Measurements from ENCODE around the gene SLC30A1. TPM values are rescaled to one million over a fixed set of nuclear protein-coding genes. Genes with fewer than 3 reads are reported as not detected.

Gene SLC30A1
- total RNA-seq, 4 donors from 2014 or later = 1.3 to 3.0 (median 2.1) TPM

DNA sequence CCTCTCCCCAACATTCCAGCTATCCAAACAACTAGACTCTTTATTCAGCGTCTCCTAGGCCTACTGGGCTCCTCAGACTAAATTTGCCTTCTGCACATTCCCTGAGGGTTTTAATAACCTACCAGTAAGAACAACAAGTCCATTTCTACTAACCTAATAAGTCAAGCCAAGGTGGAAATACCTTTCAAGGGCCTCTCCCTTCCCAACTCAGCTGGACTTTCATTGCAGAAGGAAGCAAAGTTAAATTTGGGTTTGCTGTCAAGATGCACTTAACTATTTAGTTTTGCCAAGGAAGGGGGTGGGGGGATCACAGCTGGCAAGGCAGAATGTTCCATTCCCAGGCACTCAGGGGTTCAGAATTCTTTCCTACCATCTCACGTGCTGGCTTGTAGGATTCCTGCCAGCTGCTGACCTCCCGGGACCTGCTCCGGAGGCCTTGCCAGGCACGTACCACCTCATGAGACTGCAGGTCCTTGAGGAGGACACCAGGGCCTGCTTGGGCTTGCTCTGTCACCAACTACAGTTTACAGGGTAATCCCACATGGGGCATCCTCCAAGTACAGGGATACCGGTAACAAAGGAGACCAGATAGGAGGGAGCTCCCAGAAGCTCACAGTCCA lies 29.8 kb downstream of the SLC30A1 start:
- intact Hi-C loops (cut with DNase I; ENCODE audit: low total_unique reads) (no loop called here), in situ Hi-C loops (cut with MboI; ENCODE audit: low sequenced_read_pairs in 4 of 4) (no loop called here)
- ATAC-seq = no peak
- no peak overlapping the region for H3K27ac ChIP-seq
- no peak overlapping the region for H3K4me3 ChIP-seq
- H3K36me3 ChIP-seq = no peaks in the 10 kb centered on the region
- no peaks in the 10 kb centered on the region for H3K4me1 ChIP-seq
- no peak for DNase-seq
- no peaks in the 10 kb centered on the region for H3K9me3 ChIP-seq
- TF ChIP-seq, protein P1, sequence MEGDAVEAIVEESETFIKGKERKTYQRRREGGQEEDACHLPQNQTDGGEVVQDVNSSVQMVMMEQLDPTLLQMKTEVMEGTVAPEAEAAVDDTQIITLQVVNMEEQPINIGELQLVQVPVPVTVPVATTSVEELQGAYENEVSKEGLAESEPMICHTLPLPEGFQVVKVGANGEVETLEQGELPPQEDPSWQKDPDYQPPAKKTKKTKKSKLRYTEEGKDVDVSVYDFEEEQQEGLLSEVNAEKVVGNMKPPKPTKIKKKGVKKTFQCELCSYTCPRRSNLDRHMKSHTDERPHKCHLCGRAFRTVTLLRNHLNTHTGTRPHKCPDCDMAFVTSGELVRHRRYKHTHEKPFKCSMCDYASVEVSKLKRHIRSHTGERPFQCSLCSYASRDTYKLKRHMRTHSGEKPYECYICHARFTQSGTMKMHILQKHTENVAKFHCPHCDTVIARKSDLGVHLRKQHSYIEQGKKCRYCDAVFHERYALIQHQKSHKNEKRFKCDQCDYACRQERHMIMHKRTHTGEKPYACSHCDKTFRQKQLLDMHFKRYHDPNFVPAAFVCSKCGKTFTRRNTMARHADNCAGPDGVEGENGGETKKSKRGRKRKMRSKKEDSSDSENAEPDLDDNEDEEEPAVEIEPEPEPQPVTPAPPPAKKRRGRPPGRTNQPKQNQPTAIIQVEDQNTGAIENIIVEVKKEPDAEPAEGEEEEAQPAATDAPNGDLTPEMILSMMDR (IDR thresholded peaks at IDR 0.05 in 4 of 5, conservative IDR thresholded peaks at IDR 0.05 in 1 of 5) = no peak
- no peak for TF ChIP-seq POLR2A (IDR thresholded peaks at IDR 0.05)
- H3K27me3 ChIP-seq = no peaks in the 10 kb centered on the region

- DNase-seq (no peak), ATAC-seq (no peak)
- H3K4me3 ChIP-seq = no peak overlapping the region
- intact Hi-C loops (cut with DNase I; ENCODE audit: low total_unique reads) = no loop called here
- no peaks in the 10 kb centered on the region for H3K27me3 ChIP-seq
- TF ChIP-seq, protein P1 (IDR thresholded peaks at IDR 0.05 in 4 of 5, conservative IDR thresholded peaks at IDR 0.05 in 1 of 5) = no peak
- TF ChIP-seq POLR2A (IDR thresholded peaks at IDR 0.05) = no peak
- no peak overlapping the region for H3K27ac ChIP-seq
- H3K4me1 ChIP-seq = no peaks in the 10 kb centered on the region
- no peaks in the 10 kb centered on the region for H3K9me3 ChIP-seq
- in situ Hi-C loops (cut with MboI; ENCODE audit: low sequenced_read_pairs in 4 of 4) = no loop called here
- H3K36me3 ChIP-seq = no peaks in the 10 kb centered on the region
These were observed 30.5 kb downstream of the SLC30A1 start for GRCh38 chr1:211548321-211549091.

GRCh38 chr1:211547710-211548109 lies 31.3 kb downstream of the SLC30A1 start:
- no peaks in the 10 kb centered on the region for H3K27me3 ChIP-seq
- in situ Hi-C loops (cut with MboI; ENCODE audit: low sequenced_read_pairs in 4 of 4) = no loop called here
- ATAC-seq (no peak), DNase-seq (no peak)
- no peak overlapping the region for H3K4me3 ChIP-seq
- no peaks in the 10 kb centered on the region for H3K4me1 ChIP-seq
- H3K9me3 ChIP-seq = no peaks in the 10 kb centered on the region
- TF ChIP-seq POLR2A (IDR thresholded peaks at IDR 0.05) = no peak
- TF ChIP-seq, protein P1 (IDR thresholded peaks at IDR 0.05 in 4 of 5, conservative IDR thresholded peaks at IDR 0.05 in 1 of 5) = no peak
- intact Hi-C loops (cut with DNase I; ENCODE audit: low total_unique reads) = no loop called here
- no peak overlapping the region for H3K27ac ChIP-seq
- no peaks in the 10 kb centered on the region for H3K36me3 ChIP-seq

- Histone ChIP-seq H3K9me3 (no peaks in the 10 kb centered on the region), H3K27me3 (no peaks in the 10 kb centered on the region), H3K27ac (no peak overlapping the region), H3K4me1 (no peaks in the 10 kb centered on the region), H3K36me3 (no peaks in the 10 kb centered on the region), H3K4me3 (no peak overlapping the region)
- intact Hi-C loops (cut with DNase I; ENCODE audit: low total_unique reads) = no loop called here
- no peak for DNase-seq
- TF ChIP-seq POLR2A (IDR thresholded peaks at IDR 0.05) = no peak
- TF ChIP-seq, protein P1 (IDR thresholded peaks at IDR 0.05 in 4 of 5, conservative IDR thresholded peaks at IDR 0.05 in 1 of 5) = no peak
- in situ Hi-C loops (cut with MboI; ENCODE audit: low sequenced_read_pairs in 4 of 4) = no loop called here
- ATAC-seq = no peak
These were observed 32.4 kb downstream of the SLC30A1 start for GRCh38 chr1:211546543-211546942.
